GM10266 (cell line): ENCODE measurements around the gene SLC17A9.

Experiments used
- DNase-seq: peaks from one replicate; pipeline ENCODE4 v3.0.0; 2012; ENCODE audit errors: extremely low spot score
- TF ChIP-seq, protein P1 (sequence below): IDR thresholded peaks from 2 replicates; pipeline ENCODE4 v1.5.1; 2012; ENCODE audit warnings: mild to moderate bottlenecking, low read depth; ENCODE audit not compliant: control insufficient read depth, insufficient read depth; ENCODE audit errors: missing control alignments

The SLC17A9 gene

DNA sequence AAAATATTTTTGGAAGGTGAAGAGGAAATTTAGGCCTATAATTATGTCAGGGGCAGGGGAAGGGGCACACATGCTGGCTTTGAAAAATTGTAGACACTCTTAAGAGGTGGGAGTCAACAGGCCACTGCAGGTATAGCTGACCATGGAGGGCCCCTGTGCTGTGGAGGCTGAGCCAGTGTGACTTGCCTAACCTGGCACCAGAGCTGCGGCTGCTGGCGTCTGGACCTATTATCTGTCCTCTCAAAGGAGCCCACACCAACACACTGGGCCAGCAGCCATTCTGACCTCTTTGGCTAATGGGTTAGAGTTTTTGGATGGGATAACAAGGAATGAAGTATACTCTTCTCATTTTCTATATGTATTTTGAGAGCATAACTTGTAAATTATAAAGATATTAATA lies 10.1 kb upstream of the SLC17A9 start:
- TF ChIP-seq, protein P1, sequence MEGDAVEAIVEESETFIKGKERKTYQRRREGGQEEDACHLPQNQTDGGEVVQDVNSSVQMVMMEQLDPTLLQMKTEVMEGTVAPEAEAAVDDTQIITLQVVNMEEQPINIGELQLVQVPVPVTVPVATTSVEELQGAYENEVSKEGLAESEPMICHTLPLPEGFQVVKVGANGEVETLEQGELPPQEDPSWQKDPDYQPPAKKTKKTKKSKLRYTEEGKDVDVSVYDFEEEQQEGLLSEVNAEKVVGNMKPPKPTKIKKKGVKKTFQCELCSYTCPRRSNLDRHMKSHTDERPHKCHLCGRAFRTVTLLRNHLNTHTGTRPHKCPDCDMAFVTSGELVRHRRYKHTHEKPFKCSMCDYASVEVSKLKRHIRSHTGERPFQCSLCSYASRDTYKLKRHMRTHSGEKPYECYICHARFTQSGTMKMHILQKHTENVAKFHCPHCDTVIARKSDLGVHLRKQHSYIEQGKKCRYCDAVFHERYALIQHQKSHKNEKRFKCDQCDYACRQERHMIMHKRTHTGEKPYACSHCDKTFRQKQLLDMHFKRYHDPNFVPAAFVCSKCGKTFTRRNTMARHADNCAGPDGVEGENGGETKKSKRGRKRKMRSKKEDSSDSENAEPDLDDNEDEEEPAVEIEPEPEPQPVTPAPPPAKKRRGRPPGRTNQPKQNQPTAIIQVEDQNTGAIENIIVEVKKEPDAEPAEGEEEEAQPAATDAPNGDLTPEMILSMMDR = no peak
- no peak for DNase-seq

DNA sequence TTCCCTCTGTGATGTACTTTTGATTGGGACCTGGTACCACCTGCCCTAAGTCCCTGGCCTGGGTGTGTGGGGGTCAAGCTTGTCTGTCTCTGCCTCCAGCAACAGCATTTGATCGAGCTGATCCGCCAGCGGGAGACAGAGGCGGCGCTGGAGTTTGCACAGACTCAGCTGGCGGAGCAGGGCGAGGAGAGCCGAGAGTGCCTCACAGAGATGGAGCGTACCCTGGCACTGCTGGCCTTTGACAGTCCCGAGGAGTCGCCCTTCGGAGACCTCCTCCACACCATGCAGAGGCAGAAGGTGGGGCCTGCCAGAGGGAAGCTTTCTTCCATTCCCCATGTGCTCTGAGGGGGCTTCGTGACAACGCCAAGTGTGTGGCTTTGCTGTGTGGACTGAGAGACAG lies 9.1 kb upstream of the SLC17A9 start:
- TF ChIP-seq, protein P1 = no peak

DNA sequence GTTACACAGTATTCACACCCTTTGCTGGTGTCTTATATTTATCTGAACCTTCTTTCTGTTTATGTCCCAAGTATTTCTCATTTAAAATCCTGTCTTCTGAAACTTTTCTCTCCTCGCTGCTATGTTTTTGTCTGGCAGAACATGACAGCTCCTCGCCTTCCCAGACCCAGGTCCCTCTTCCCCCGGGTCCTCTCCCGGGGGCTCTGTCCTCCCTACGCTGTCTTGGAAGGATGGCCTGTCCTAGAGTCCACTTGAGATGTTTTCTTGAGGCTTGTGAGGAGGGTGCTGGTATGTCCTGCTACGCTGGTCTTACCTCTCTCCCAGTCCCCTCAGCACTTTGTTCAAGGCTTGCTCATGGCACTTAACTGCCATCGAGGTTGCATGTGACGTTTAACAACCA lies 8.3 kb upstream of the SLC17A9 start:
- TF ChIP-seq, protein P1 = no peak
- no peak for DNase-seq

More for the DNA sequence above, 9.1 kb upstream of the SLC17A9 start:
- no peak for DNase-seq

DNA sequence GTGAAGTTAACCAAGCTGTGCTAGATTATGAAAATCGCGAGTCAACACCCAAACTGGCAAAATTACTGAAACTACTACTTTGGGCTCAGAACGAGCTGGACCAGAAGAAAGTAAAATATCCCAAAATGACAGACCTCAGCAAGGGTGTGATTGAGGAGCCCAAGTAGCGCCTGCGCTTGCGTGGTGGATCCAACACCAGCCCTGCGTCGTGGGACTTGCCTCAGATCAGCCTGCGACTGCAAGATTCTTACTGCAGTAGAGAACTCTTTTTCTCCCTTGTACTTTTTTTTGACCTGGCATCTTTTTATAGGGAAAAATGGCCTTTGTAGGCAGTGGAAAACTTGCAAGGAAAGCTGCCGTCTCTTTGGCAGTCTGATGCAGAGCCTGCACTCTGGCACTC lies 7.8 kb upstream of the SLC17A9 start:
- TF ChIP-seq, protein P1 = no peak
- DNase-seq = no peak

DNA sequence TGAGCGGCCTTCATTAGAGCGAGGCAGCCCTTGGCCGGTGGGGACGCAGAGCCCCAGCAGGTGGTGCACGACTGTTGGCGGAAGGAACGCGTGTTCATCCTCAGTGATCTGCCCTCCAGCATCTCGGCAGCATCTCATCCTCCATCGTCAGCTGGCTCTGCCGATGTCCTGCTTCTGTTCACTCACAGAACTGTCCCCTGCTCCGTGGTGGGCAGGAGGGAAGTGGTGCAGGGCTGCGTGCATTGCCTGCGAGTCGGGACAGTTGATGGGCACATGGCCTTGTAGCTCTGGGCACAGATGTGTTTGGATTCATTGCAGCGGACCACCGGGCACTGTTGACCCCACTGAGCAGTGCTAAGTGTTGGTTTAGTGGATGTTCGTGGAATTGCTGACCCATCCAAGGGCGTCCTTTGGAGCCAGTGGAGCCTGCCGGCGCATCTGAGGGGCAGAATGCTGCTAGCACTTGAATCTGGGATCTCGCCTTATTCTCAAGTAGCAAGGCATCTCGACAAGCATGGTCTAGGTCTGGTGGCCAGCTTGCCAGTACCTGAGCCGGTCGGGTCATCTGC lies 6.7 kb upstream of the SLC17A9 start:
- DNase-seq = no peak
- TF ChIP-seq, protein P1 = no peak

DNA sequence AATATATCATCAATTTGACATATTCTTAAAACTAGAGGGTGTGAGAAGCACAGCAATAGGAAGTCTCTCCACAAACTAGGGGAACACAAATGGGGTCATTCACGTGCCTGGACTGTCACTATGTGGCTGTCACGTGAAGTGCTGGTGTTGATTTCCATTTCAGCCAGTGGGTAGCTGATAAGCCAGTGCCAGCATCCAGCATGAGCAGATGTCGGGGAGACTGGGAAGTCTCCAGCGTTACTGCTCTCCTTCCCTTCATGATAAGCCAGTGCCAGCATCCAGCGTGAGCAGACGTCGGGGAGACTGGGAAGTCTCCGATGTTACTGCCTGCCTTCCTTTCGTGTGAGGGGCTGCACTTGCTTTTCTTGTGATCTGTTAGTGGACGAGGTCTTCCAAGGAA lies 5.6 kb upstream of the SLC17A9 start:
- TF ChIP-seq, protein P1 = no peak
- no peak for DNase-seq

DNA sequence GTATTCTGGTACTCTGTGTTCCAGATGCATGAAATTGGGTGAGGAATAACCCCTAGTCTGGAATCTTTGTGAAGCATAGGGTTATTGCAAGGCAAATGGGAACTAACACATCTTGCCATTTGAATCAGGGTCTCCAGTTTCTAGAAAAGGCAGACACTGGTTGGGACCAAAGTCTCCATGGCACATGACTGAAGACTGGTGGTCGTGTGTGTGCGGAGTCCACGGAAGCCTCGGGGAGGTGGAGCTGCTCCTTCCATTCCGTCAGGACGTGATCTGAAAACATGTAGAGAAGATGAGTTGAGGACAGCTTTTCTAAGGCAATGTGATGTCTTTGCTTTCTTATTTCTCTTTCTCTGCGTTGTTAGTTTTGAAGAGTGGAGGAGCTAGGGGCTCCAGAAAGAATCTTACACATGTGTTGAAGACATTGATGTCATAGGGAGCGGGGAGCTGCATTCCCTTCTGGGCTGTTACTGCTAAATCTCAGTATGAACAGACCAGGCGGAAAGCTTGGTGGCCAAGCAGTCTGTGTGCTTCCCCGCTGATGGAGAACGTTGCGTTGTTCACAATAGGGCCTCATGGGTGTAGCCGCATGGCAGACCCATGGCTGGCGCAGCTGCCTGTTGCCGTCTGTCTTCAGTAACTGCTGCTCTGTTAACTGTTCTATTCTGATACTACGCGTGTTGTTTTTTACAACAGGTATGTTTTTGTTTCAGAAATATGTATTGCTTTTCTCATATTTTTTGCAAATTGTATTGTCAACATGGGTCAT lies 4.8 kb upstream of the SLC17A9 start:
- TF ChIP-seq, protein P1 = no peak
- no peak for DNase-seq
